ENCODE measurements around the gene TBX6. TPM values are rescaled to one million over a fixed set of nuclear protein-coding genes. Genes with fewer than 3 reads are reported as not detected.
"Not testable (repeated sequence)": the region's sequence is repeated elsewhere in the genome, so short reads cannot be mapped to it uniquely, and the experiment has no call there.

TBX6 gene
- total and polyA plus RNA-seq, 7 donors = 0.23 to 1.7 (median 1.1) TPM

- intact Hi-C loops (cut with DNase I) = no loop called here
Observed at GRCh38 chr16:30041841-30042240, 49.9 kb downstream of the TBX6 start.

GRCh38 chr16:30040690-30041089, 51.0 kb downstream of the TBX6 start:
- DNase-seq; H3K4me3 ChIP-seq; H3K27ac ChIP-seq; intact Hi-C loops (cut with DNase I); H3K36me3 ChIP-seq; H3K27me3 ChIP-seq; H3K9me3 ChIP-seq; H3K4me1 ChIP-seq: not testable (repeated sequence)
- 83 to 90% methylated on average over 5 of the region's 5 CpGs for WGBS, 2 donors

More at GRCh38 chr16:30041841-30042240, 49.9 kb downstream of the TBX6 start:
- Histone ChIP-seq H3K9me3 (no peaks in the 10 kb centered on the region), H3K27ac (no peak overlapping the region), H3K27me3 (no peaks in the 10 kb centered on the region), H3K4me3 (no peak overlapping the region), H3K4me1 (no peaks in the 10 kb centered on the region), H3K36me3 (no peaks in the 10 kb centered on the region)
- TF ChIP-seq EP300 (IDR thresholded peaks at IDR 0.05) (no peak), CTCF (IDR thresholded peaks at IDR 0.05) (peak in 2 of 4 experiments; percentile 15 to 23)
- DNase-seq = no peak
- 20 to 30% methylated on average over 5 of the region's 5 CpGs for WGBS, 2 donors

- DNase-seq = no peak
- TF ChIP-seq EP300 (IDR thresholded peaks at IDR 0.05) = no peak
- no peak for TF ChIP-seq CTCF (IDR thresholded peaks at IDR 0.05)
- no peak for TF ChIP-seq POLR2AphosphoS5 (IDR thresholded peaks at IDR 0.05)
- no peak for TF ChIP-seq POLR2A (IDR thresholded peaks at IDR 0.05)
- H3K27ac ChIP-seq = no peak overlapping the region
- H3K4me1 ChIP-seq = no peaks in the 10 kb centered on the region
- WGBS, 2 donors = 53 to 65% methylated on average over 5 of the region's 5 CpGs
- H3K27me3 ChIP-seq = peaks cover 0 to 11% (median 3%) of the 10 kb centered on the region in 3 donors
- H3K4me3 ChIP-seq = no peak overlapping the region
- intact Hi-C loops (cut with DNase I) = no loop called here
- no peaks in the 10 kb centered on the region for H3K9me3 ChIP-seq
- no peaks in the 10 kb centered on the region for H3K36me3 ChIP-seq
Observed at GRCh38 chr16:30040221-30040620, 51.5 kb downstream of the TBX6 start.

Other genes starting within 250 kb of the TBX6 start
- gene CDIPT, start 228.7 kb downstream of the TBX6 start, total RNA-seq = 100 to 1,000 TPM; 107 to 120 (median 111) TPM
- gene CDIPT, start 228.7 kb downstream of the TBX6 start, polyA plus RNA-seq = 10 to 100 TPM; 39.8 to 76.2 (median 51.1) TPM
- gene SEZ6L2, start 192.4 kb downstream of the TBX6 start, total RNA-seq = 1 to 10 TPM in 3 of 4 donors, under 1 TPM in 1; 0.66 to 9.1 (median 1.4) TPM
- gene SEZ6L2, start 192.4 kb downstream of the TBX6 start, polyA plus RNA-seq = 1 to 10 TPM in 2 of 3 donors, under 1 TPM in 1; 0.60 to 6.2 (median 1.6) TPM
- gene ASPHD1, start 191.4 kb downstream of the TBX6 start, total RNA-seq = 1 to 10 TPM in 2 of 4 donors, under 1 TPM in 1, not detected in 1; 0.95 to 2.2 (median 2.1) TPM
- 1 to 10 TPM; 2.4 to 3.4 (median 3.2) TPM for gene ASPHD1, start 191.4 kb downstream of the TBX6 start, polyA plus RNA-seq
- gene KCTD13, start 165.7 kb downstream of the TBX6 start, total RNA-seq = 10 to 100 TPM in 3 of 4 donors, 1 to 10 TPM in 1; 9.8 to 20.5 (median 14.1) TPM
- gene KCTD13, start 165.7 kb downstream of the TBX6 start, polyA plus RNA-seq = 10 to 100 TPM in 2 of 3 donors, 1 to 10 TPM in 1; 5.4 to 26.1 (median 18.7) TPM
- 100 to 1,000 TPM; 103 to 136 (median 112) TPM for gene TMEM219, start 129.8 kb downstream of the TBX6 start, total RNA-seq
- 100 to 1,000 TPM; 178 to 314 (median 297) TPM for gene TMEM219, start 129.8 kb downstream of the TBX6 start, polyA plus RNA-seq
- gene TAOK2, start 118.1 kb downstream of the TBX6 start, total RNA-seq = 10 to 100 TPM; 26.8 to 38.5 (median 29.7) TPM
- gene TAOK2, start 118.1 kb downstream of the TBX6 start, polyA plus RNA-seq = 10 to 100 TPM in 2 of 3 donors, 1 to 10 TPM in 1; 9.0 to 42.2 (median 12.7) TPM
- 10 to 100 TPM; 15.8 to 22.7 (median 19.7) TPM for gene HIRIP3, start 96.3 kb downstream of the TBX6 start, total RNA-seq
- 10 to 100 TPM in 1 of 3 donors, 1 to 10 TPM in 2; 9.0 to 14.4 (median 9.7) TPM for gene HIRIP3, start 96.3 kb downstream of the TBX6 start, polyA plus RNA-seq
- gene INO80E, start 95.7 kb downstream of the TBX6 start, total RNA-seq = 100 to 1,000 TPM in 1 of 4 donors, 10 to 100 TPM in 3; 49.2 to 174 (median 54.7) TPM
- 10 to 100 TPM; 50.6 to 89.7 (median 60.1) TPM for gene INO80E, start 95.7 kb downstream of the TBX6 start, polyA plus RNA-seq
- gene DOC2A, start 80.9 kb downstream of the TBX6 start, total RNA-seq = 1 to 10 TPM in 1 of 4 donors, under 1 TPM in 1, not detected in 2; 0.36 to 3.9 TPM
- 1 to 10 TPM in 2 of 3 donors, under 1 TPM in 1; 0.92 to 4.6 (median 1.8) TPM for gene DOC2A, start 80.9 kb downstream of the TBX6 start, polyA plus RNA-seq
- gene C16orf92, start 68.7 kb downstream of the TBX6 start, total RNA-seq = not detected
- not detected for gene C16orf92, start 68.7 kb downstream of the TBX6 start, polyA plus RNA-seq
- gene TLCD3B, start 60.7 kb downstream of the TBX6 start, total RNA-seq = not detected
- under 1 TPM in 1 of 3 donors, not detected in 2; 0.54 TPM for gene TLCD3B, start 60.7 kb downstream of the TBX6 start, polyA plus RNA-seq
- gene ALDOA, start 26.2 kb downstream of the TBX6 start, total RNA-seq = 1,000 to 10,000 TPM in 1 of 4 donors, 100 to 1,000 TPM in 3; 905 to 1,010 (median 960) TPM
- gene ALDOA, start 26.2 kb downstream of the TBX6 start, polyA plus RNA-seq = 1,000 to 10,000 TPM; 1,265 to 1,667 (median 1,498) TPM
- gene PPP4C, start 15.9 kb downstream of the TBX6 start, total RNA-seq = 10 to 100 TPM; 39.2 to 45.6 (median 43.6) TPM
- gene PPP4C, start 15.9 kb downstream of the TBX6 start, polyA plus RNA-seq = 100 to 1,000 TPM; 118 to 155 (median 146) TPM
- gene YPEL3, start 4.3 kb upstream of the TBX6 start, total RNA-seq = 100 to 1,000 TPM in 2 of 4 donors, 10 to 100 TPM in 2; 82.1 to 110 (median 103) TPM
- gene YPEL3, start 4.3 kb upstream of the TBX6 start, polyA plus RNA-seq = 100 to 1,000 TPM in 2 of 3 donors, 10 to 100 TPM in 1; 57.6 to 126 (median 107) TPM
- gene GDPD3, start 21.6 kb upstream of the TBX6 start, total RNA-seq = 1 to 10 TPM in 3 of 4 donors, under 1 TPM in 1; 0.54 to 8.0 (median 2.9) TPM
- gene GDPD3, start 21.6 kb upstream of the TBX6 start, polyA plus RNA-seq = 10 to 100 TPM; 17.4 to 68.8 (median 19.0) TPM
- 10 to 100 TPM; 43.8 to 59.9 (median 57.6) TPM for gene MAPK3, start 31.3 kb upstream of the TBX6 start, total RNA-seq
- 100 to 1,000 TPM; 214 to 365 (median 321) TPM for gene MAPK3, start 31.3 kb upstream of the TBX6 start, polyA plus RNA-seq
- 10 to 100 TPM; 14.7 to 28.0 (median 24.4) TPM for gene CORO1A, start 91.7 kb upstream of the TBX6 start, total RNA-seq
- gene CORO1A, start 91.7 kb upstream of the TBX6 start, polyA plus RNA-seq = 100 to 1,000 TPM in 1 of 3 donors, 10 to 100 TPM in 2; 35.8 to 309 (median 40.2) TPM
- gene BOLA2B, start 101.7 kb upstream of the TBX6 start, total RNA-seq = 100 to 1,000 TPM in 3 of 4 donors, 10 to 100 TPM in 1; 35.4 to 186 (median 152) TPM
- 100 to 1,000 TPM; 414 to 509 (median 434) TPM for gene BOLA2B, start 101.7 kb upstream of the TBX6 start, polyA plus RNA-seq
- 10 to 100 TPM; 12.0 to 29.6 (median 18.1) TPM for gene SLX1A, start 102.0 kb upstream of the TBX6 start, total RNA-seq
- 10 to 100 TPM; 46.8 to 77.9 (median 61.9) TPM for gene SLX1A, start 102.0 kb upstream of the TBX6 start, polyA plus RNA-seq
- 10 to 100 TPM in 3 of 4 donors, 1 to 10 TPM in 1; 8.0 to 26.9 (median 20.3) TPM for gene SULT1A3, start 107.3 kb upstream of the TBX6 start, total RNA-seq
- 10 to 100 TPM; 17.4 to 21.0 (median 20.1) TPM for gene SULT1A3, start 107.3 kb upstream of the TBX6 start, polyA plus RNA-seq
- 1 to 10 TPM in 3 of 4 donors, under 1 TPM in 1; 0.82 to 5.3 (median 2.6) TPM for gene NPIPB13, start 156.6 kb upstream of the TBX6 start, total RNA-seq
- 1 to 10 TPM in 1 of 3 donors, under 1 TPM in 2; 0.60 to 6.9 (median 0.92) TPM for gene NPIPB13, start 156.6 kb upstream of the TBX6 start, polyA plus RNA-seq

Measured in sigmoid colon (tissue), 7 donors.